GM18505 (cell line): ENCODE measurements around the gene DOCK6.
"Not testable (repeated sequence)": the region's sequence is repeated elsewhere in the genome, so short reads cannot be mapped to it uniquely, and the experiment has no call there.

Experiments used
- ATAC-seq: cut with Tn5 transposase; IDR thresholded peaks from one replicate; pipeline ENCODE4 v1.9.1; 2021; ENCODE audit not compliant: unreplicated experiment
- POLR2A ChIP-seq: IDR thresholded peaks from 4 replicates; pipeline ENCODE4 v1.6.1; 2011; ENCODE audit warnings: borderline replicate concordance; ENCODE audit not compliant: insufficient read depth, insufficient read length; ENCODE audit errors: extremely low read depth

The DOCK6 gene

DNA sequence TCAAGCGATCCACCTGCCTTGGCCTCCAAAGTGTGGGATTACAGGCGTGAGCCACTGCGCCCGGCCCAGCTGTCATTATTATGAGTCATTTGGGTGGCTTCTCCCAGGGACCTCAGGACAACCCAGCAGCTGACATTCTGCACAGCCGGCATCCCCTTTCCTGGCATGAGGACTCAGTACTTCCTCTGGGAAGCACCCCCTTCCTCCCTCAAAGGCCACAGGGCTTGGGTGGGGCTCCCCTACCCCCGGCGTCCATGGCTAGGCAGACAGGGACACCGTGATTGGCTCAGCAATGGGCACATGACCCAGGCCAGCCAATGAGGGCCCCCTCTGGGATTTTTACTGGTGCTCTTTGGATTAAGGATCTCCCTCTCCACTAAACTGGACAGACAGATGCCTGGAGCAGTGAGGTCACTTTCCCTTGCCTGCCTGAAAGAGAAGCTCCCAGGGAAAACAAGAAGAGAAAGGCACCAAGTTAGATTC lies 71.0 kb downstream of the DOCK6 start:
- ATAC-seq = no peak
- TF ChIP-seq POLR2A = no peak

GRCh38 chr19:11190501-11190900 lies 71.8 kb downstream of the DOCK6 start:
- no peak for TF ChIP-seq POLR2A
- no peak for ATAC-seq

DNA sequence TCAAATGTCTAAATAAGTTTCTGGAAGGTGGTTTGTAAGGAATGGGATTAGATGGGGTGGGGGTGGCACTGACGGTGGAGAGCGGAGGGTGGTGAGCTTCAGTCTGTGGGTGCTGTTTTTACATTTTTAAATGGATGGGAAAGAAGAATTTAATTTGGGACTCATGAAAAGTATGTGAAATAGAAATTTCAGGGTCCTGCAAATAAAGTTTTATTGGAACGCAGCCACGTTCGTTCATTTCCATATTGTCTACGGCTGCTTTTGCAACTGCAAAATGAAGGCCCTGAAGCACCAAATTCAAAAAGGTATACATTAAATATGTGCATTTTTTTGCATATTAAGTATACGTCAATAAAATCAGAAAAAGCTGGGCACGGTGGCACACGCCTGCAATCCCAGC lies 74.9 kb downstream of the DOCK6 start:
- ATAC-seq = no peak
- no peak for TF ChIP-seq POLR2A

GRCh38 chr19:11182994-11183393 lies 79.3 kb downstream of the DOCK6 start:
- ATAC-seq = no peak
- no peak for TF ChIP-seq POLR2A

GRCh38 chr19:11181488-11181887 lies 80.8 kb downstream of the DOCK6 start:
- no peak for ATAC-seq
- TF ChIP-seq POLR2A = no peak

GRCh38 chr19:11180975-11181374 lies 81.3 kb downstream of the DOCK6 start:
- ATAC-seq = not testable (repeated sequence)

GRCh38 chr19:11180346-11180745 lies 82.0 kb downstream of the DOCK6 start:
- no peak for ATAC-seq
- TF ChIP-seq POLR2A = no peak

DNA sequence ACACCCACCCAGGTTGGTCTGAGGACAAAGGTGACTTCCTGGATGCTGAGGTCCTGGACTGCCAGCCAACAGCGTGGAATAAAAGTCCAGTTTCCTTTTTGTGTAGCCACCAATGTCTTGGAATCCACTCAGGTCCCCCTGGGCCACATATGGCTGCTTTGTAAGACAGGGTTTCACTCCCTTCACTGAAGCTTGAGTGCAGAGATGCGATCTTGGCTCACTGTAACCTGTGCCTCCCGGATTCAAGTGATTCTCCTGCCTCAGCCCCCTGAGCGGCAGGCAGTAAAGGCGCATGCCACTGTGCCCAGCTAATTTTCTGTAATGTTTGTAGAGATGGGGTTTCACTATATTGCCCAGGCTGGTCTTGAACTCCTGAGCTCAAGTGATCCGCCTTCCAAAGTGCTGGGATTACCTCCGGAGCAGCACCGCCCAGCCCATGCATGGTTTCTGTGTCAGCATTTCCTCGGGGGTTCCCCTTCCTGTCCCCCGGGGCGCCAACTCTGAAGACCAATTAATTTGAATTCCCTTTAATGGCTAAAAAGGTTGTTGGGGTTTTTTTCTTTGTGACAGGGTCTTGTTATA lies 82.5 kb downstream of the DOCK6 start:
- ATAC-seq = no peak
- TF ChIP-seq POLR2A = no peak

DNA sequence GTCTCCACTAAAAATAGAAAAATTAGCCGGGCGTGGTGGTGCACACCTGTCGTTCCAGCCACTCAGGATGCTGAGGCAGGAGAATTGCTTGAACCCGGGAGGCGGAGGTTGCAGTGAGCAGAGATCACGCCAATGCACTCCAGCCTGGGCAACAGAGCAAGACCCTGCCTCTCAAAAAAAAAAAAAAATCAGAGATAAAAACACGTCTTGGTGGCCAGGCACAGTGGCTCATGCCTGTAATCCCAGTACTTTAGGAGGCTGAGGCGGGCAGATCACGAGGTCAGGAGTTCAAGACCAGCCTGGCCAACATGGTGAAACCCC lies 83.2 kb downstream of the DOCK6 start:
- ATAC-seq = not testable (repeated sequence)

- no peak for ATAC-seq
Measured at GRCh38 chr19:11177592-11177991, 84.7 kb downstream of the DOCK6 start.

DNA sequence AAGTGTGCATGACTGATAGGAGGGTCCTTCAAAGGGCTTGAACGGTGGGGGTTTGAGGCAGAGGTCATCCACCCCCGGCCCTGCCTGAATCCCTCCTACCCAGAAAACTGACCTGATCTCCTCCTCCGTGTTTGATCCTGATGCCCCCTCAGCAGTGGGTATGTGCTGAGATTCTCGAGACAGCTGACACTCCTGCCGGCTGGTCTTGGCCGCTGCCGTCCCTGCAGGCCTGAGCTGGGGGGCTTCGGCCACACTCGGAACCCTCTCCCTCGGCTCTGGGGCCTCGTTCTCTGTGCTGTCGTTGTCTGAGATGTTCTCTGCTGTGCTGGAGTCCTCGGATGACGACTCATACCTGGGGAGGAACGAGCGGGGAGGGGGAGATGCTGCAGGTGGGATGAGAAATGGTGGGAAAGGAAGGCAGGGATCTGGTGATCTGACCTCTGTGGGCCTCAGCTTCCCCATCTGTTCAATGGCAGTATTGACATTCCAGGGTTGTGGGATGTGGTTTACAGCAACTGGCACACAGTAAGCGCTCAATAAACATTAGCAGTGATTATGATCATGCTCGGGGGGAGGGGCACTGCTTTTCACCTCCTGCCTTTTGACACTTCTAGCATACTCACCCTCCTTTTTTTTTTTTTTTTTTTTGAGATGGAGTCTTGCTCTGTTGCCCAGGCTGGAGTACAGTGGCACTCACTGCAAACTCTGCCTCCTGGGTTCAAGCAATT lies 85.7 kb downstream of the DOCK6 start:
- no peak for TF ChIP-seq POLR2A
- ATAC-seq = no peak

More at GRCh38 chr19:11177592-11177991, 84.7 kb downstream of the DOCK6 start:
- TF ChIP-seq POLR2A = no peak

DNA sequence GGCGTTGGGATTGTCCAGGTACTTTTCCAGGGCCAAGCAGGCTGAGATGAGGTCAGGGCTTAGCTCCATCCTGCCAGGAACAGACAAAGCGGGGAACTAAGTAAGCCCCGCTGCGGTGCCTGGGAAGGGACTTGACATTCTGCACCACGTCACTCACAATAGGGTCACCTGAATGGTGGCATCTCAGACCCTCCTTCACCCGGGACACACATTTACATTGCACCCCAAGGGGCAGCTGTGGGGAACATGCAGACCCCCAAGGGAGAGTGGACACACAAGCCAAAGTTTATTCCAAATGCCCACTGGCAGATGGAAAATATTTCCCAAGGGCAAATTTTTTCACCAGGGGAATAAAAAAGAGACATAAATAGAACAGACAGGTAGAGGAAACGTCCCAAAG lies 86.4 kb downstream of the DOCK6 start:
- no peak for ATAC-seq
- no peak for TF ChIP-seq POLR2A

DNA sequence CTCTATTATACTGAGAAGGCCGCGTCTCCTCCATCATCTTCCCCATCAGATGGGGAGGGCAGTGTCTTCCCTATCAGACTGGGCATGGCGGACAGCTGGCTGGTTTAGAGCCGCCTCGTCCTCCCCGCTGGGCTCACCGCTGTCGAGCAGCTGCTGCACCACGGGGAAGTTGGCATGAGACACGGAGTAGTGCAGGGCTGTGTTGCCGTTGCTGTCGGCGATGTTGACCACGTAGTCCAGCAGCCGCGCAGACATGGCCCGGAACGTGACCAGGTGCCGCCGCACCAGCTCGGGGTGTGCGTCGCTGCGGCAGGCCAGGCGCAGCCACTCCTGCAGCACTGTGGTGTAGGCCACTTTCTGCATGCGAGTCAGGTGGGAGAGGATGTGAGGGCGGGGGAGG lies 88.0 kb downstream of the DOCK6 start:
- ATAC-seq = no peak
- TF ChIP-seq POLR2A = no peak

DNA sequence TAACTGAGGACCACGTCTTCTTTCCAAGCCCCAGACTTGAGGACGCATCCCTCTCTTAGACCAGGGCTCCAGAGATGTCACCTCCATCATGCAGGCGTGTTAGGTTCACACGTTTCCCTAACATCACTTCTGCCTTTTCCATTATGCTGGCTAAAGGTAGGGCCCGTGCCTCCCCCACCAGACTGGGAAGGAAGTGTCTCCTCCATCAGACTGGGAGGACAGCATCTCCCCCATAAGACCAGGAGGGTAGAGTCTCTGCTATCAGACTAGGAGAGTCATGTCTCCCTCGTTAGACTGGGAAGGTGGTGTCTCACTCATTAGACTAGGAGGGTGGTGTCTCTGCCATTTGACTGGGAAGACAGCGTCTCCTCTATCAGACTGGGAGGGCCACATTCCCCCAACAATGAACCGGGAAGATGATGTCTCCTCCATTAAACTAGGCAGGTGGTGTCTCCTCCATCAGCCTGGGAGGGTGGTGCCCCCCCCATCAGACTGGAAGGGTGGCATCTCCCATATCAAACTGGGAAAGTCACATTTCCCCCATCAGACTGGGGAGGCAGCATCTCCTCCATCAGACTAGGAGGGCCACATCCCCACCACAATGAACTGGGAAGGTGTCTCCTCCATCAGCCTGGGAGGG lies 88.7 kb downstream of the DOCK6 start:
- no peak for TF ChIP-seq POLR2A
- no peak for ATAC-seq
